HepG2 (cell line): ENCODE data around the gene KIFAP3. TPM values are rescaled to one million over a fixed set of nuclear protein-coding genes. Genes with fewer than 3 reads are reported as not detected.

Experiments
- AKNA ChIP-seq: sonication (generic); formaldehyde crosslinking; IDR thresholded peaks from 2 replicates; pipeline ENCODE4 v1.4.0; 2020; ENCODE audit warnings: missing genetic modification reagents, borderline replicate concordance
- EHMT2 ChIP-seq: fragments of 200-600 bp; sonication (generic); IDR thresholded peaks from 2 replicates; pipeline ENCODE4 v1.7.0; 2017; ENCODE audit warnings: antibody characterized with exemption, low read depth, low read length, borderline replicate concordance
- ERF ChIP-seq: IDR thresholded peaks from 2 replicates; pipeline ENCODE4 v1.6.1; 2018; ENCODE audit warnings: missing biosample characterization, missing genetic modification reagents
- HNRNPLL ChIP-seq: fragments of 200-400 bp; formaldehyde crosslinking; IDR thresholded peaks from 2 replicates; pipeline ENCODE4 v1.6.1; 2017; ENCODE audit warnings: mild to moderate bottlenecking, low read depth, low read length; ENCODE audit not compliant: poor library complexity, severe bottlenecking
- NR3C1 ChIP-seq: sonication (generic); formaldehyde crosslinking; IDR thresholded peaks from 2 replicates; pipeline ENCODE4 v1.4.0; 2020; ENCODE audit warnings: missing genetic modification reagents
- PHF8 ChIP-seq: sonication (generic); formaldehyde crosslinking; IDR thresholded peaks from 2 replicates; pipeline ENCODE4 v1.5.0; 2020; ENCODE audit warnings: missing genetic modification reagents
- SP5 ChIP-seq: IDR thresholded peaks from 2 replicates; pipeline ENCODE4 v1.6.1; 2016; ENCODE audit warnings: low read depth, borderline replicate concordance
- ZBTB40 ChIP-seq, 2 experiments: fragments of 450-650 bp in 1 of 2; sonication (generic) in 1 of 2; formaldehyde crosslinking in 1 of 2; IDR thresholded peaks; 2 replicates each; pipeline versions ENCODE4 v1.6.1 to v1.8.0; 2016 to 2022; ENCODE audit warnings: antibody characterized with exemption in 1 of 2, mild to moderate bottlenecking in 1 of 2, missing genetic modification reagents in 1 of 2
- ZNF431 ChIP-seq: sonication (generic); formaldehyde crosslinking; IDR thresholded peaks from 2 replicates; pipeline ENCODE4 v1.9.0; 2022; ENCODE audit warnings: missing genetic modification reagents, low read depth, mild to moderate bottlenecking, borderline replicate concordance
- ZSCAN5A ChIP-seq: sonication (generic); formaldehyde crosslinking; IDR thresholded peaks from 2 replicates; pipeline ENCODE4 v1.8.0; 2022; ENCODE audit warnings: mild to moderate bottlenecking, missing genetic modification reagents, borderline replicate concordance
- polyA plus RNA-seq, 8 experiments: library from polyadenylated mRNA; depleted of rRNA in 3 of 8; stranded (reverse) in 7 of 8; unstranded in 1 of 8; fragments of >200 nt; fragmentation: Illumina TruSeq in 4 of 8; extraction: Trizol in 4 of 8; gene quantifications; 2 replicates each; pipeline versions ENCODE4 v1.2.1 to v1.2.3, GENCODE V29; 2011 to 2016; ENCODE audit warnings: low read depth in 4 of 8, missing spikeins in 1 of 8, mixed read lengths in 1 of 8; ENCODE audit not compliant: insufficient read depth in 1 of 8
- total RNA-seq, 5 experiments: library from RNA; depleted of rRNA; stranded (reverse); fragments of >200 nt; fragmentation: Illumina TruSeq; extraction: Trizol; gene quantifications; 2 replicates each; pipeline ENCODE4 v1.2.3, GENCODE V29; 2016; ENCODE audit warnings: low read depth in 1 of 5

Gene KIFAP3
- total and polyA plus RNA-seq, 2 of the 13 experiments (the other 11 are each of a cell fraction or from before 2014, with no cell fraction given) = 3.4 to 10.0 TPM

- TF ChIP-seq HNRNPLL (peak; percentile 14), ZBTB40 (IDR thresholded peaks at IDR 0.05) (no peak), ZBTB40 (CRISPR knock-in tag; IDR thresholded peaks at IDR 0.05) (no peak), NR3C1 (CRISPR knock-in tag) (no peak), AKNA (CRISPR knock-in tag) (no peak), EHMT2 (no peak), ZNF431 (CRISPR knock-in tag) (no peak), SP5 (CRISPR knock-in tag) (0 out of 2 replicates have a peak, but pooled peaks have one; percentile 11), ZSCAN5A (CRISPR knock-in tag) (no peak), PHF8 (CRISPR knock-in tag) (peak; percentile 88), ERF (CRISPR knock-in tag) (no peak; the same call in 1 of the 2 replicates)
These were observed 181.4 kb downstream of the KIFAP3 start (continued) for GRCh38 chr1:169892927-169893644.
